NCI-H69 (cell line): ENCODE results near the gene MRPS24.
"Not testable (repeated sequence)": the region's sequence is repeated elsewhere in the genome, so short reads cannot be mapped to it uniquely, and the experiment has no call there.

Experiments
- DNase-seq: peaks from one replicate; lab custom pipeline; 2025; lab: John Stamatoyannopoulos, UW

Gene MRPS24

GRCh38 chr7:43869006-43869866, at the start of gene MRPS24:
TSS of gene MRPS24 (minus strand) at chr7:43869517. CDS start at chr7:43869495, 22 bp downstream.
- peak; percentile 98 for DNase-seq

- DNase-seq = no peak
These were observed 46.6 kb upstream of the MRPS24 start for GRCh38 chr7:43915907-43916306.

- DNase-seq = no peak
These were observed 45.5 kb upstream of the MRPS24 start for GRCh38 chr7:43914795-43915194.

- DNase-seq = peak; percentile 83
These were observed 37.2 kb upstream of the MRPS24 start, which contains the start of gene URGCP for GRCh38 chr7:43906331-43907010. TSS of gene URGCP (minus strand) at chr7:43906596. CDS start at chr7:43906575, 21 bp downstream.

- DNase-seq = peak; percentile 64
These were observed 36.6 kb upstream of the MRPS24 start for GRCh38 chr7:43905956-43906330.

- peak; percentile 51 for DNase-seq
These were observed 36.1 kb upstream of the MRPS24 start for GRCh38 chr7:43905209-43905946.

GRCh38 chr7:43904533-43905208, 35.4 kb upstream of the MRPS24 start:
- no peak for DNase-seq

GRCh38 chr7:43902542-43903054, 33.3 kb upstream of the MRPS24 start:
- no peak for DNase-seq

GRCh38 chr7:43898571-43898970, 29.3 kb upstream of the MRPS24 start:
- not testable (repeated sequence) for DNase-seq

- no peak for DNase-seq
These were observed 26.6 kb upstream of the MRPS24 start for GRCh38 chr7:43895847-43896415.

- no peak for DNase-seq
These were observed 22.0 kb upstream of the MRPS24 start for GRCh38 chr7:43891069-43891955.

GRCh38 chr7:43890468-43890867, 21.2 kb upstream of the MRPS24 start:
- peak; percentile 23 for DNase-seq

- no peak for DNase-seq
These were observed 20.0 kb upstream of the MRPS24 start for GRCh38 chr7:43888993-43889945.

- DNase-seq = no peak
These were observed 15.3 kb upstream of the MRPS24 start for GRCh38 chr7:43884617-43885016.

GRCh38 chr7:43884209-43884608, 14.9 kb upstream of the MRPS24 start:
- DNase-seq = no peak

- no peak for DNase-seq
These were observed 11.3 kb upstream of the MRPS24 start for GRCh38 chr7:43880596-43880995.

- DNase-seq = no peak
These were observed 10.2 kb upstream of the MRPS24 start for GRCh38 chr7:43879477-43879876.

GRCh38 chr7:43878867-43879266, 9.6 kb upstream of the MRPS24 start:
- DNase-seq = no peak
